Uterus (tissue), 4 donors: Measurements from ENCODE around the gene SCD5. TPM values are rescaled to one million over a fixed set of nuclear protein-coding genes. Genes with fewer than 3 reads are reported as not detected.

Source experiments
- DNase-seq, 2 donors: peaks; one replicate each; pipeline ENCODE4 v3.0.0-alpha.2; 2019 to 2020
- H3K27ac ChIP-seq, 2 donors: fragments of 200-600 bp; sonication (generic); 1 replicate in 1 of 2; 2 replicates in 1 of 2; pipeline ENCODE4 v1.5.1; 2016 to 2018
- H3K27me3 ChIP-seq, 2 donors: fragments of 200-600 bp; sonication (generic); one replicate each; pipeline ENCODE4 v1.5.1; 2018 to 2019; ENCODE audit warnings: control low read depth in 1 of 2
- H3K36me3 ChIP-seq, 2 donors: fragments of 200-600 bp; sonication (generic); one replicate each; pipeline ENCODE4 v1.5.1; 2019; ENCODE audit warnings: control low read depth in 1 of 2
- H3K4me1 ChIP-seq, 2 donors: fragments of 200-600 bp; sonication (generic); one replicate each; pipeline ENCODE4 v1.5.1; 2018 to 2019; ENCODE audit warnings: control low read depth in 1 of 2
- H3K4me3 ChIP-seq, 2 donors: fragments of 200-600 bp; sonication (generic); 1 replicate in 1 of 2; 2 replicates in 1 of 2; pipeline ENCODE4 v1.5.1; 2018 to 2019; ENCODE audit warnings: mild to moderate bottlenecking in 1 of 2
- H3K9me3 ChIP-seq, 2 donors: fragments of 200-600 bp; sonication (generic); one replicate each; pipeline ENCODE4 v1.5.1; 2019; ENCODE audit warnings: control low read depth in 1 of 2
- CTCF ChIP-seq, 4 experiments: fragments of 200-600 bp in 2 of 4; fragments of 450-650 bp in 2 of 4; sonication (generic) in 2 of 4; IDR thresholded peaks; one replicate each; pipeline ENCODE4 v1.5.1; 2016 to 2019; ENCODE audit warnings: antibody characterized with exemption in 4 of 4, mild to moderate bottlenecking in 2 of 4, moderate library complexity in 1 of 4
- POLR2A ChIP-seq, 2 donors: fragments of 450-650 bp; IDR thresholded peaks; one replicate each; pipeline ENCODE4 v1.6.1; 2016; ENCODE audit warnings: antibody characterized with exemption in 2 of 2, mild to moderate bottlenecking in 1 of 2, moderate library complexity in 1 of 2
- intact Hi-C: fragments of 100-400 bp; cut with DNase I; formaldehyde crosslinking; loops from one replicate; pipeline ENCODE4 v1.15.1; 2023; ENCODE audit warnings: low total_unique reads
- total RNA-seq, 4 donors: library from RNA; depleted of rRNA in 3 of 4; stranded (reverse); fragments of >200 nt in 3 of 4; gene quantifications; one replicate each; pipeline versions ENCODE4 v1.1.0 to v1.2.4, GENCODE V29; 2014 to 2023
- donor health status: DM: yes; HTN: yes; CAD: no.

SCD5 gene
- total RNA-seq, 4 donors from 2014 or later = 4.1 to 30.3 (median 7.8) TPM

DNA sequence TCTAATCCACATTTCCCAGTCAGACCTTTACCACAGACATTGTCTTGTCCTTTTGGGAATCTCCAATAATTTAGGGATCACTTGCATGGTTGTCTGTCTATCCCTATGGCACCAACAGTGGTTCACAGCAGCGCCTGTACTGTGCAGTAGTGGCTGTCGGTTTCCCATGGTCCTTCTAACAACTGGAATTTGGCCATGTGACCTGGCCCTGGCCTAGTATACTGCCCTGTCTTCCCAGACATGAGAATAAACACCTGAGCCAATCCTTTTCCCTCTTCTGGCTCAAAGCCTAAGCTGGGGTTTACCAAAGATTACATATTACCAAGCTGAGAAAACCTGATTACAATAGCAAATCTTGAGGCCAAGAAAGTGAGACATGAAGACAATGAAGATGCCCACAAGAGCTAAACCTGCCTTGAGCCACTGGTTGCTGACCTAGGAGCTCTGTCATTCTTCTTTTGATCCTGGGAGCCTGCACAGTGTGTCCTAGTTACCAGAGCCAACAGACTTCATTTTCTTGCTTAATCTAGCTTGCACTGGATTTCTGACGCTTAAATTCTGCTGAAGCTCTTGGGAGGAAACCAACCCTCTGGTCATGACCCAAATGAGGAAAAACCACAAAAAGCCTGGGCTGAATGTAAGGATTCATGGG lies 92.1 kb downstream of the SCD5 start:
- no peak overlapping the region for H3K27ac ChIP-seq
- DNase-seq = no peak
- H3K9me3 ChIP-seq = no peaks in the 10 kb centered on the region
- no peak overlapping the region for H3K4me3 ChIP-seq
- no peaks in the 10 kb centered on the region for H3K36me3 ChIP-seq
- intact Hi-C loops = no loop called here
- no peaks in the 10 kb centered on the region for H3K27me3 ChIP-seq
- TF ChIP-seq POLR2A (IDR thresholded peaks at IDR 0.05) = no peak
- no peak for TF ChIP-seq CTCF (IDR thresholded peaks at IDR 0.05)
- H3K4me1 ChIP-seq = no peaks in the 10 kb centered on the region

- TF ChIP-seq POLR2A (IDR thresholded peaks at IDR 0.05) (no peak), CTCF (IDR thresholded peaks at IDR 0.05) (no peak)
- no peaks in the 10 kb centered on the region for H3K4me1 ChIP-seq
- intact Hi-C loops = no loop called here
- no peak overlapping the region for H3K27ac ChIP-seq
- no peaks in the 10 kb centered on the region for H3K27me3 ChIP-seq
- no peaks in the 10 kb centered on the region for H3K9me3 ChIP-seq
- no peak for DNase-seq
- H3K4me3 ChIP-seq = no peak overlapping the region
- peaks cover 0 to 5% of the 10 kb centered on the region in 2 donors for H3K36me3 ChIP-seq
Measured at GRCh38 chr4:82705928-82706300, 92.7 kb downstream of the SCD5 start.

GRCh38 chr4:82705169-82705927 lies 93.2 kb downstream of the SCD5 start:
- Histone ChIP-seq H3K27me3 (no peaks in the 10 kb centered on the region), H3K36me3 (peaks cover 0 to 6% of the 10 kb centered on the region in 2 donors), H3K9me3 (no peaks in the 10 kb centered on the region), H3K4me3 (no peak overlapping the region), H3K4me1 (no peaks in the 10 kb centered on the region), H3K27ac (no peak overlapping the region)
- intact Hi-C loops = no loop called here
- TF ChIP-seq CTCF (IDR thresholded peaks at IDR 0.05) (no peak), POLR2A (IDR thresholded peaks at IDR 0.05) (no peak)
- no peak for DNase-seq

DNA sequence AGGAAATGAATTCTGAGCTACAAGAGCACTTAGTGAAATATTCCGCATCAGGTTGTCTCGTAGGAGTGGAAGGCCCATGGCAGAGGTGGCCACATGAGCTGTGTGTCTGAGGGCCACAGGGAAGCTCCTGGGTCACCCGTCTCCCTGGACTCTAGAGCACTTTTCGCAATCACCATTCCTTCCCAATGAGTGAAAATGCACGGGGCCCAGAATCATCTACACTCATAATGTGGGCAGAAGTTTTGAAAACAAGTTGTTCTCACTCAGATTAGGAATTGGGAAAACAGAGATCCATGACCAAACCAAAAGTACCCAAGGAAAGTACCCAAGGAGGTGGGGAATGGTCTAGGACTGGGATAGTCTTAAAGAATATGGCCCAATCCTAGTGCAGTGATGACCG lies 94.4 kb downstream of the SCD5 start:
- Histone ChIP-seq H3K9me3 (no peaks in the 10 kb centered on the region), H3K36me3 (peaks cover 0 to 6% of the 10 kb centered on the region in 2 donors), H3K4me3 (no peak overlapping the region), H3K4me1 (no peaks in the 10 kb centered on the region), H3K27me3 (no peaks in the 10 kb centered on the region), H3K27ac (no peak overlapping the region)
- intact Hi-C loops = no loop called here
- no peak for DNase-seq
- TF ChIP-seq CTCF (IDR thresholded peaks at IDR 0.05) (no peak), POLR2A (IDR thresholded peaks at IDR 0.05) (no peak)

GRCh38 chr4:82698412-82698811 lies 100.2 kb downstream of the SCD5 start:
- intact Hi-C loops = no loop called here
- peaks cover 0 to 6% of the 10 kb centered on the region in 2 donors for H3K36me3 ChIP-seq
- no peaks in the 10 kb centered on the region for H3K27me3 ChIP-seq
- H3K27ac ChIP-seq = no peak overlapping the region
- no peaks in the 10 kb centered on the region for H3K9me3 ChIP-seq
- TF ChIP-seq CTCF (IDR thresholded peaks at IDR 0.05) = no peak
- no peak for TF ChIP-seq POLR2A (IDR thresholded peaks at IDR 0.05)
- no peaks in the 10 kb centered on the region for H3K4me1 ChIP-seq
- DNase-seq = no peak
- no peak overlapping the region for H3K4me3 ChIP-seq
